GM21528 (cell line): ENCODE measurements around the gene NOG.
A peak's percentile ranks its signal among the peaks of the same experiment; 100 is the strongest.

ENCODE experiments used
- ATAC-seq: cut with Tn5 transposase; IDR thresholded peaks from one replicate; pipeline ENCODE4 v1.9.1; 2021; ENCODE audit warnings: mild to moderate bottlenecking, moderate library complexity; ENCODE audit not compliant: unreplicated experiment, low FRiP score

NOG gene

DNA sequence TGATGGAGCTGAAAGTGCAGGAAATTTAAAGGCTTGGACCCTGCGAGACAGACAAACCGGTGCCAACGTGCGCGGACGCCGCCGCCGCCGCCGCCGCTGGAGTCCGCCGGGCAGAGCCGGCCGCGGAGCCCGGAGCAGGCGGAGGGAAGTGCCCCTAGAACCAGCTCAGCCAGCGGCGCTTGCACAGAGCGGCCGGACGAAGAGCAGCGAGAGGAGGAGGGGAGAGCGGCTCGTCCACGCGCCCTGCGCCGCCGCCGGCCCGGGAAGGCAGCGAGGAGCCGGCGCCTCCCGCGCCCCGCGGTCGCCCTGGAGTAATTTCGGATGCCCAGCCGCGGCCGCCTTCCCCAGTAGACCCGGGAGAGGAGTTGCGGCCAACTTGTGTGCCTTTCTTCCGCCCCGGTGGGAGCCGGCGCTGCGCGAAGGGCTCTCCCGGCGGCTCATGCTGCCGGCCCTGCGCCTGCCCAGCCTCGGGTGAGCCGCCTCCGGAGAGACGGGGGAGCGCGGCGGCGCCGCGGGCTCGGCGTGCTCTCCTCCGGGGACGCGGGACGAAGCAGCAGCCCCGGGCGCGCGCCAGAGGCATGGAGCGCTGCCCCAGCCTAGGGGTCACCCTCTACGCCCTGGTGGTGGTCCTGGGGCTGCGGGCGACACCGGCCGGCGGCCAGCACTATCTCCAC, at the start of gene NOG:
Gene NOG (plus strand): TSS at position 54 of the 674 bp plus-strand sequence. CDS start 525 bp downstream, at position 579.
- no peak for ATAC-seq

DNA sequence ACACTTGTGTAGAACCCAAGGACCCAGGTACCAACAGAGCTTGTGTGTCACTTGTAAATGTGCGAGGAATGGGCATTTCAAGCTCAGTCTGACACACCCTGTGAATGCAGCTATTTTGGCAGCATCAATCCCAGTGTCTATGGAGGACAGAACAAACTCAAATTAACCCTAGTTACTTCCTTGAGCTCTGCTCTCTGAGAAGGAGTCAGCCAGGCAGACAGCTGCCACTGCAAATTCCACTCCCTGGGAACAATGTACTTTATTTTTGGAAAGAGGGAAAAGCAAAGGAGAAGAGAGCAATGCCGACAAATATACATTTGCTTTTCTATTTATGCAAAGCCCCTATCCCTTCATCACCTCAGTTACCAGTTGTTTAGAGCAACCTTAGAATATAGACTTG, 48.4 kb upstream of the NOG start:
- no peak for ATAC-seq

DNA sequence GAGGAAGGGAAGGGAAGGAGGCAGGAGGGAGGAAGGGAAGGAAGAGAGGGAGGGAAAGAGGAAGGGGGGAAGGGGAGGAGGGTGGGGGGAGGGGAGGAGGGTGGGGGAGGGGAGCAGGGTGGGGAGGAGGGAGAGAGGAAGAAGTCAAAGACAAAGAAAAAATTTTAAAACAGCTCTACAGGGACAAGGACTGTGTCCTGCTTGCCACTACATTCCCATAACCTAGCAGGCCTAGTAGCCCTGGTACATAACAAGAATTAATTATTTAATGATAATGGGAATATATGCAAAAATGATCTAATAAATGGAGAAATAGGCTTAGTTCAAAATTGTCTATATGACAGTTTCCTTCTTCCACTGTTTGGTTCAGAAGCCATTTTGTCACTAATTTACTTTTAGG, 47.6 kb upstream of the NOG start:
- no peak for ATAC-seq

DNA sequence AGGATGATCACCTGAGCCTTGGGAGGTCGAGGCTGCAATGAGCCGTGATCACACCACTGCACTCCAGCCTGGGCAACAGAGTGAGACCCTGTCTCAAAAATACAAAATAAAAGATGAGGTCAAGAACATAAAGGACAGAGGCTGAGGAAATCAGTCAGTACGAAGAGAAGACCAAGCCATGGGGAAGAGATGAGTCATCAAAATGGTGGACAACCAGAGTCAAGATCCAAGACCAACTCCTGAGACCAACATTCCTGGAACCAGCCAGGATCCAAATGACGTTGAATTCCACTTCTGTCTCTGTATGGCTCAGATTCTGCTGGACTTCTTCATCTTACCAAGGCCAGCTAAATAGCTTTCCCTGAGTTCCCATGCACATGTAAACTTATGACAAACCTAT, 44.8 kb upstream of the NOG start:
- no peak for ATAC-seq

DNA sequence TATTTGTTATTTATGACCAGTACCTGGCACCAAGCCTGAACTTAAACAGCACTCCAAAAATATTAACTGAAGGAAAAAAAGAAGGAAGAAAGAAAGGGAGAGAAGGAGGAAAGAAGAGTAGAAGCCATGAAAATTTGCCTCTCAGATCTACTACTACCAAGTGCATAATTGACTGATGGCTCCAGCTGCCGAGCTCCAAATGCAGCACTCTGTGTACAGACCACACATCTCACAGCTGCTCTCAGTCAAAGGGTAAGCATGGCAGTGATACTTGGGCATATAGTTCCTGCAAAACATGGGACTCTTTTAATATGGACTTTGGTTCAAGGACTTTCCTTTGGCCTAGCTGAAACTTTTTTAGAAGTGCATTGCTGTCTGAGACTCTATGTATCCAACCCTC, 44.0 kb upstream of the NOG start:
- ATAC-seq: no peak

DNA sequence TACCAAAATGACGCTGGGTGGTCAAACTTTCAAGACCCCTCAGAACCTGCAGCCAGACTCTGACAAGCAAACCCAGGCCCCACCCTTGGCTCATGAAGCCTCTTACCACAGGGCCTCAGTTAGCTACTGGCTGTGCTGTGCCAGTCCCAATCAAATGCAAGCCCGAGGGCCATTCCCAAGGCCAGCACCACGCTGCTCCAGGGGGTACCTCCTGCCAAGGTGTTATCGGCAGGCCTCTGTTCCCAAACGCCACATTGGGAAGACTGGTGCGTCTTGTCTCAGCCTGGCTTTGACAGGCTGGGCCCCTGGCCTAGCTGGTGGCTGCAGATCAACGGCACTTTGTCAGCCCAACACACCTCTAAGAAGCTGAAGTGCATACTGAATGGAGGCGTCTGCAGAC, 35.8 kb upstream of the NOG start:
- no peak for ATAC-seq

DNA sequence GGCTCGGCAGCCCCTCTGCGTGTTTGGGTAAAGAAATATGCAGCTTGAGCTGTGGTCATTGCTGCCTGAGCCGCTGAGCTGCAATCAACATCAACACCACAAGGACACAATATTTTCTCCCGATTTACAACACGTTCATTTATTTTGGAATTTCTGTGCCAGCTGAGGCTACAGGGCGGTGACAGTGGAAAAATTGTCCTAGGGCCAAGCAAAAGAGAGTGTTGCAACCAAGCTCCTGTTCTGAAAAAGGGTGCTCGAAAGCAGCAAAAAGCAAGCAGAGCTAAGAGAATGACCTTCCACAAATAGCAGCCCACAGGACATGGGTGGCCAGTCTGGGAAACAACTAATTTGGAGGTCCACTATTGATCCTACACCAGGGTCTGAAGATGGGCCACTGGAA, 35.4 kb upstream of the NOG start:
- no peak for ATAC-seq

DNA sequence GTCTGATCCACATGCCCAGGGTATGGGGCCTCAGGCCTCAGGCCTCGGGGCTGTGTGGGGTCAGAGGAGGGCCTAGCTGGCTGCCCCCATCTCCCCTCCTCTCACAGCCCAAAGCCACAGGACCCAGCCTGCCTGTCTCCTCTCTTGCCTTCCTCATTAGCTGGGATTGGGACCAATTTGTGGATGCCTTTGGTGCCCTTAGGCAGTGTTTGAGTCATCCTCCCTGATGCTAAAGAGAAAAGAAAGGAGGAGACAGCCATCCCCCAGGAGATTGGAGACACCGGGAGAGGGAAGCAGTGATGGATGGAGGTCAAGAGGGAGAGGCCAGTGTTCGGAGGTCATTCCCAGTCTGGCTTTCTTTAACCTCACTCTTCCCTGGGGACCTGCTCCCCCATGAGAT, 23.3 kb upstream of the NOG start:
- ATAC-seq: no peak

DNA sequence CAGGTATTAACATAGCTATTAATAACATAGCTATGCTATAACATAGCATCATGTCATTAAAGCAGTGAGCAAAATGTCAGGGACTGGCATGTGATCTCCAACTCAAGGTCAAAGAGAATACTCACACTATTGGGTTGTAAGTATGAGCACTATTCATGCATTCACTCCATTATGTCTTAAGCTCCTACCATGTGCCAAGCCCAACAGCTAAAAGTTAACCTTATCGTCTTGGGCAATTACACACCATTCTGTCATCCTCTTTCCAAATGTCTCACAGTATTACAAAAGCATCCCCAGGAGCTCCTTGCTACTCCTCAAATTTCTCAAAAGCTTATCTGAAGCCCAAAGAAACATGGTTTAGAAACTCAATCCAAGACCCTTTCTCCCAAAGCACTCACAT, 22.0 kb upstream of the NOG start:
- ATAC-seq: no peak

DNA sequence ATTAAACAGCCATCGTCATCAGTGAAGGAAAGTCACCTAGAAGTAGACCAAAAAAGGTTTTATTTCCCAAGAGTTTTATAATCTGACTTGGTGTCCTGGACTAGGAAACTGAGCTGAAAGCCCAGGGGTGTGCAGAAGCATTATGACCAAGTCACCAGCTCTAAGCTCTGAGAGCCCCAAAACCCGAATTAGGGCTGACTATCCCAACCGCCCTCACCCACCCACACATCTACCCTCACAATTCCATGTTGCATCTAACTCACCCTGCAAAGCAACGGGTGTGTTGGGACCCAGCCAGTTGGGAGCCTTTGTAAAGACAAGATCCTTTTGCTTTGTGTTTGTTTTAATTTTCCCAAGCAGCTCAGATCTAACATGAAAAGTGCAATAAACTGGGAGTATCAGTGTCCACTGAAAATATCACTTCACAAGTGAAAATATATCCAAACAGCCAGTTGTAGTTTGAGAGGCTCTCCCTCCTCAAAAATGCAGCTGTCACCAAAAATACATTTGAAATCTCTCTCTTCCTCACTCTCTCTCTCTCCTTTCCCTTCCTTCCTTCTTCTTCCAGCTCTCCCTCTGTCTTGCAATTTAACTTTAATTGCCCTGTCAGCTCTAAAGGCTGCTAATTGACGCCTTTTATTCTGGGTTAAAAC, 16.2 kb upstream of the NOG start:
- no peak for ATAC-seq

DNA sequence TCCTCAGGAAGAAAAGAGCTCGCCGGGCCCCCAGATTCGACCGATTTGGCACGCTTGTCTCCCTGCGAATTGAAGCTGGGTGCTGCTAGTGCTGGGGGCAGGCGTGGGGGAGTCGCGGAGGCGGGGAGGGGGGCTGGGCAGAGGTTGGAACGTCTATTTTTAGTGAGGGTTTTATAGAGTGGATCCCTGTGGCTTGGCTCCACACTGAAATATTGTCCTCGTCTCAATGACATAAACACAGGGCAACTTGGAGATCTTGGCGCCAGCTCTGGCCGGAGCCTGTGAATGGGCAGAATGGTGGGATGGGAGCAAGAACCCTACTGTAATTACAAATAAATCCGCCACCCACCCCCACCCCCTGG, 15.7 kb upstream of the NOG start:
- no peak for ATAC-seq

DNA sequence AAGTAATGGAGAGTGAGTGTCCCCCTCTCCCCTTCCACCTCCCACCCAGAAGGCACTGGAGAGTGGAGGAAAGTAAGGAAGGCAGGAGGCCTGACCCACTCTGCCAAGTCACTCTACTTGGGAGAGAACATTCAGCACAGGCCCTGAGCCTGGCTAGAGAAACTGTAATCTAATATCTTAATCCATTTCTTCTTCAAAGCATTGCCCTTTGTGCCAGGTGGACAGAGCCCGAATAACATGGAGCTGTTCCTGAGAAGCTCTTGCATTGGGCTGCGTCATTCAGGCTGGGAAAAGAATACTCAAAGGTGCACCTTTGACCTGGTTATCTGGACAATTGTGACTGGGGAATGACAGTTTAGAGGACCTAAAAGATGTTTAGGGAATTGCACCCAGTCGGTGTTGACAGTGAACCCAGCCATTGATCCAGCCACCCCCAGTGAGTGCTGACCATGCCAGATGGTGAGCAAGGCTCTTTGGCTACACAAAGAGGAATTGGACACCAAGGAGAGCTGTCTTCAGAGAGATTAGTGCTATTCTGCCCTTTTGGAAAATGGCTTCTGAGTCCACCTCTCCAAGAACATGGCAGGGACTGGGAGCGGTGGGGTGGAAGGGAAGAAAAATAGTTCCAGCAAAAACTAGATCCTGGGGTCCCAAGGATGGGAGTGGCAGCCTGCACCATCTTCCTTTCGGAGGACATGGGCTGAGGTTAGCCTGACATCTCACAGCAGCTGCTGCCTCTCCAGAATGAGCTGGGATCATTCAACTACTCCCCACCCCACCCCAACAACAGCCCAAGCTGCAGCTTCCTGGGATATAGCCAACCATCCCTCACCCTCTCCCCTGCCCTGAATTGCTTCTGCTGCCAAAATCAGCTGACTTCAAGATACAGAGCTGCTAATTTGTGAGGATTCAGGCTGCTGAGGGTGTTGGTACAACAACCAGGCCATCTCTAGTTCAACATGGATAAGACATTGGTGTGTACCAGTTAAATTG, 11.6 kb upstream of the NOG start:
- no peak for ATAC-seq

DNA sequence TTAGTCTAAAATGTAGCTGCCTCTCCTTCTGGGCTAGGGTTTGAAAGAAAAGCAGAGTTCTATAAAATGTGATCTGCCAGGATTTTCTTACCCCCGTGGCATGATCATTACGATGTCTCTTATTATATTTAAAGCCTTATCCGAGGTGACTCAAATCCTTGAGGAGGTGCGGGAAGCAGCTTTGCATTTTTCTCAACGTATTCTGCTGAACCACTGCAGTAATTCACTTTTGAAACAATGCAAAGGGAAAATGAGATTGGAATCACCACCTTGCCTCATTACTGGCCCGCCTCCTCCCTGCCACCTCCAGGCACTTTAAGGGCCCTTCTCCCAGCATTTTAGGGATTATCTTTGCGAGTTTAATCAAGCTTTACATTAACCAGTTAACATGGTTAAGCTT, 9.7 kb upstream of the NOG start:
- no peak for ATAC-seq

DNA sequence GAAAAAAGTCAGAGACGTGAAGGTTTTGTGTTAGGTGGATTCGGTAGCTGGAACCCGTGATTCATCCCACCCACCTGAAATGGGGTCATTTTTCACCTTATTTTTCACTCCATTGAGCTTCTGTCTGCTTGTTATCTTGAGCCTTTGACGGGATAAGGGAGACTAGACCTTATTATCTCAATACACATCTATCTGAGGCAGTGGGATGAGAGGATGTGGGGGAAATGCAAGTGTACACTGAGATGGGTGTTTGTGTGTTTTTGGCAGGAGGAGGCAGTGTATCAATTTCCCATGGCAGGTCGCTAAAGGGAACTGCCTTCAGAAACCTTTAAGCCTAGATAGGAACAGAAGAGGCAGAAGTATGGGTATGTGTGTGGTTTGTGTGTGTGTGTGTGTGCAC, 6.2 kb upstream of the NOG start:
- ATAC-seq: no peak

DNA sequence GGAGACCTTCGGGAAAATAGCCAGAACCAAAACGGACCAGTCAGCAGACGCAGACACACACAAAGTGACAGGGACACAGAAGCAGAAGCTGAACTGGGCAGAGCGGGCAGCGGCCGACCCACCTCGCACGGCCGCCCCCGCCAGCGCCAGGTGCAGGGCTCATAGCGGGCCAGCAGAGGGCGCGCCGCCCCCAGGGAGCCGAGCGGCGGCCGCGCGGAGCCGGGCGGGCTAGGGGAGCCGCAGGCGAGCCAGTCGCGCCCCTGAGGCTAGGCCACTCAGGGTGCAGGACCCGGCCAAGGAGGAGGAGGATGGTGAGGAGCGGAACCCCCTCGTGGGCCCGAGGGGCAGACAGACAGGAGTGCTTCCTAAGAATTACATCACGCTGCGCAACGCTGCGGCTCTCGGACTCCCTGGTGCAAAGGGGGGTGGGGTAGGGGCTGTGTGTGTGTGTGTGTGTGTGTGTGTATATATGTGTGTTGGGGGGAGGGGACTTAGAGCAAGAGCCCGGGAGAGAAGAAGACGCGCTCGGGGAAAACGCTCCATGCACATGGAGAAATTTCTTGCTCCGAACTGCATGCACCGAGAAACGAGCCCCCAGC, 913 bp upstream of the NOG start:
- peak; percentile 62 for ATAC-seq

DNA sequence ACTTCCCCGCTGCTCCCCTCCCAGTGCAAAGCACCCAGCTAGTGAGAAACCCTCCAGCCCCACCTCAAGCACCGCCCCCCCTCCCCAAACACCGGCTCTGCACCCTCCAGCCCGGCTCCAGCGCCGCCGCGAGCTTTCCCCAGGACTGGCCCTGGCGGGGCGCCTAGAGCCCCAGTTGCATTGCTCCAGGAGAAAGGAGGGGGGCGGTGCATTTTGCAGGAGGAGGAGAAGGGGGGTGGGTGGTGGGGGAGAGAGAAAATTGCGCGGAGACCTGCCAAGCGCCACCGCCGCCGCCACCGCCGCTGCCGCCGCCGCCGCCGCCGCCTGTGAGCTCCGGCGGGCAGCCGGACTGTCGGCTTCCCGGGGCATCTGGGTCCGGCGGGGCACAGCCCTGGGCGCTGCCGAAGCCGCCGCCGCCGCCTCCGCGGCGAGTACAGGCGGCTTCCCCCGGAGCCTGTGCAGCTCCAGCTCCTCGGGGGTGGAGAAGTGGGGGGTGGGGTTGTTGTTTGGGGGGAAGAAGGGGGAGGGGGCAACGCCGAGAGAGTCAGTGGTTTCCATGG, 333 bp upstream of the NOG start:
- ATAC-seq: no peak

DNA sequence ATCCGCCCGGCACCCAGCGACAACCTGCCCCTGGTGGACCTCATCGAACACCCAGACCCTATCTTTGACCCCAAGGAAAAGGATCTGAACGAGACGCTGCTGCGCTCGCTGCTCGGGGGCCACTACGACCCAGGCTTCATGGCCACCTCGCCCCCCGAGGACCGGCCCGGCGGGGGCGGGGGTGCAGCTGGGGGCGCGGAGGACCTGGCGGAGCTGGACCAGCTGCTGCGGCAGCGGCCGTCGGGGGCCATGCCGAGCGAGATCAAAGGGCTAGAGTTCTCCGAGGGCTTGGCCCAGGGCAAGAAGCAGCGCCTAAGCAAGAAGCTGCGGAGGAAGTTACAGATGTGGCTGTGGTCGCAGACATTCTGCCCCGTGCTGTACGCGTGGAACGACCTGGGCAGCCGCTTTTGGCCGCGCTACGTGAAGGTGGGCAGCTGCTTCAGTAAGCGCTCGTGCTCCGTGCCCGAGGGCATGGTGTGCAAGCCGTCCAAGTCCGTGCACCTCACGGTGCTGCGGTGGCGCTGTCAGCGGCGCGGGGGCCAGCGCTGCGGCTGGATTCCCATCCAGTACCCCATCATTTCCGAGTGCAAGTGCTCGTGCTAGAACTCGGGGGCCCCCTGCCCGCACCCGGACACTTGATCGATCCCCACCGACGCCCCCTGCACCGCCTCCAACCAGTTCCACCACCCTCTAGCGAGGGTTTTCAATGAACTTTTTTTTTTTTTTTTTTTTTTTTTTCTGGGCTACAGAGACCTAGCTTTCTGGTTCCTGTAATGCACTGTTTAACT, 1.0 kb downstream of the NOG start:
- no peak for ATAC-seq

DNA sequence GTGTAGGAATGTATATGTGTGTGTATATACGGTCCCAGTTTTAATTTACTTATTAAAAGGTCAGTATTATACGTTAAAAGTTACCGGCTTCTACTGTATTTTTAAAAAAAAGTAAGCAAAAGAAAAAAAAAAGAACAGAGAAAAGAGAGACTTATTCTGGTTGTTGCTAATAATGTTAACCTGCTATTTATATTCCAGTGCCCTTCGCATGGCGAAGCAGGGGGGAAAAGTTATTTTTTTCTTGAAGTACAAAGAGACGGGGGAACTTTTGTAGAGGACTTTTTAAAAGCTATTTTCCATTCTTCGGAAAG, 1.6 kb downstream of the NOG start:
- no peak for ATAC-seq

DNA sequence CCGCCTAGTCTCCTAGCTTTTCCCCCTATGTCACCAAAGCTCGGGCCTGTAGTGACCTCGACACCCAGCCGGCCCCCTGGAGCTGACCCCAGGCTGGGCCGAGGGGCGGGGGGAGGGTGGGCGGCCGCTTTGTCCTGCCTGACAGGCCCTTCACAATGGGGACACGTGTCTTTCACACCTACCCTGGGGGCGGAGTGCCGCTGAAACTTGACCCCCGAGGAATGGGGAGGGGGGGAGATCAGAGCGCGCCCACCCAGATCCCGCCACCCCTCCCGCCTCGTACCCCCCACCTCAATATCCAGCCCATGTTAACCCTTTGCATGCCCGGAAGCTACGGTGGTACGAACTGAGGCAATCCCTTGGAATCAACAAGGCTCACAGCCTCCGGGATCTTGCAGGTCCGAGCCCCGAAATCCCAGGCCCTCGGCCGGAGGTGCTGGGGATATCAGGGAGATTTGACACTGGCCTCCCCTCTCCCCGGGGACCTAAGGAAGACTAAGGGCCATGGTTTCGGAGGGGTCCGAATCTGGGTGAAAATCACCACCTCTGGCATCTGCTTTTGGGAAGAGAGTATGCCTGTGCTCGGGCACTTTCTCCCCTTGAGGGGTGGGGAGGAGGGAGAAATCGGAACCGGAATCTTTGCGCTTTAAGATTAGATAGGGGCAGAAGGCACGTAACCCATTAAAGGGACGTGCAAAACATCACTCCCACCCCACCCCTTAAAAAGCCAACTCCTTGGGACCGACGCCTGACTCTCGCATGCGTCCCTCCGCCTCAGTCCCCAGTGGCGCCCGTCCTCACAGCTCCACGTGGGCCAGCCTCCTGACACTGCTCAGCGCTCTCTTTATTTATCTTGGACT, 2.6 kb downstream of the NOG start:
- ATAC-seq: no peak
